OCI-LY7 (cell line): ENCODE measurements around the gene ID3. TPM values are rescaled to one million over a fixed set of nuclear protein-coding genes. Genes with fewer than 3 reads are reported as not detected.

Source experiments
- BruUV-seq: library from RNA; stranded (reverse); fragments of 400-500 nt; replicated peaks from 2 replicates; lab custom pipeline; 2021; lab: Mats Ljungman, UMichigan
- CTCF ChIA-PET: fragments of 300-600 bp; sonication (Branson Sonifier 250); formaldehyde crosslinking; loops from one replicate; lab custom pipeline; 2022; ENCODE audit warnings: antibody characterized with exemption; ENCODE audit not compliant: unreplicated experiment; lab: Charles Lee
- POLR2A ChIA-PET: fragments of 300-600 bp; sonication (Branson Sonifier 250); formaldehyde crosslinking; loops from one replicate; lab custom pipeline; 2022; ENCODE audit warnings: antibody characterized with exemption; lab: Charles Lee
- DNase-seq: peaks from one replicate; pipeline ENCODE4 v3.0.0-alpha.2; 2015; ENCODE audit warnings: low spot score
- H2AFZ ChIP-seq: fragments of 200-600 bp; sonication (generic), shearing (Covaris generic); 2 replicates; pipeline ENCODE4 v1.6.1; 2014; ENCODE audit warnings: mild to moderate bottlenecking, antibody characterized with exemption, low read length, moderate library complexity
- H3K27ac ChIP-seq: fragments of 200-600 bp; sonication (generic); 2 replicates; pipeline ENCODE4 v1.5.1; 2014; ENCODE audit warnings: mixed run types, low read depth, mild to moderate bottlenecking, moderate library complexity, low read length, inconsistent platforms; ENCODE audit not compliant: poor library complexity, severe bottlenecking
- H3K36me3 ChIP-seq: fragments of 200-600 bp; sonication (generic); 2 replicates; pipeline ENCODE4 v1.6.1; 2014; ENCODE audit warnings: mild to moderate bottlenecking, antibody characterized with exemption, low read length, moderate library complexity, mixed read lengths; ENCODE audit not compliant: insufficient read depth
- H3K4me1 ChIP-seq: fragments of 200-600 bp; sonication (generic); 2 replicates; pipeline ENCODE4 v1.5.1; 2014; ENCODE audit warnings: mild to moderate bottlenecking, low read length; ENCODE audit not compliant: insufficient read depth, poor library complexity, severe bottlenecking
- H3K4me2 ChIP-seq: fragments of 200-600 bp; sonication (generic); 2 replicates; pipeline ENCODE4 v1.6.1; 2014; ENCODE audit warnings: mild to moderate bottlenecking, low read length
- H3K4me3 ChIP-seq: fragments of 200-600 bp; sonication (generic); 2 replicates; pipeline ENCODE4 v1.5.1; 2014; ENCODE audit warnings: mild to moderate bottlenecking, low read depth, low read length; ENCODE audit not compliant: poor library complexity, severe bottlenecking
- H3K79me2 ChIP-seq: fragments of 200-600 bp; sonication (generic); 2 replicates; pipeline ENCODE4 v1.6.1; 2016; ENCODE audit warnings: low read depth, mild to moderate bottlenecking, low read length, moderate library complexity, mixed read lengths; ENCODE audit not compliant: insufficient read depth
- H3K9me2 ChIP-seq: fragments of 200-600 bp; sonication (generic); 2 replicates; pipeline ENCODE4 v1.6.1; 2016; ENCODE audit warnings: mild to moderate bottlenecking, low read length, mixed read lengths; ENCODE audit not compliant: insufficient read depth
- H3K9me3 ChIP-seq: fragments of 200-600 bp; sonication (generic); 2 replicates; pipeline ENCODE4 v1.6.1; 2014; ENCODE audit warnings: mild to moderate bottlenecking, mixed run types, low read length, mixed read lengths
- H4K20me1 ChIP-seq: fragments of 200-600 bp; sonication (generic); 2 replicates; pipeline ENCODE4 v1.6.1; 2014; ENCODE audit warnings: mild to moderate bottlenecking, antibody characterized with exemption, low read length, moderate library complexity, mixed read lengths; ENCODE audit not compliant: insufficient read depth
- CTCF ChIP-seq: fragments of 200-600 bp; sonication (generic); conservative IDR thresholded peaks from 2 replicates; pipeline ENCODE4 v1.5.1; 2014; ENCODE audit warnings: mild to moderate bottlenecking, antibody characterized with exemption, low read length, moderate library complexity, mixed read lengths
- EZH2phosphoT487 ChIP-seq: fragments of 200-600 bp; sonication (generic); IDR thresholded peaks from 2 replicates; pipeline ENCODE4 v1.6.1; 2018; ENCODE audit warnings: low read depth, borderline replicate concordance, mild to moderate bottlenecking, mixed run types, antibody characterized with exemption, low read length, moderate library complexity, mixed read lengths
- intact Hi-C: fragments of 100-400 bp; cut with micrococcal nuclease; formaldehyde crosslinking; loops from one replicate; pipeline ENCODE4 v1.10.0; 2022; ENCODE audit not compliant: unreplicated experiment
- total RNA-seq, 2 experiments: library from RNA; depleted of rRNA in 1 of 2; stranded (reverse); fragments of >200 nt in 1 of 2; shearing (Covaris generic) in 1 of 2; gene quantifications; 2 replicates each; pipeline ENCODE4 v1.2.3, GENCODE V29; 2014 to 2022

ID3 gene
- total RNA-seq, 2 experiments from 2014 or later = 629 to 1,658 TPM

- peak overlapping the region; percentile 94 for H3K4me3 ChIP-seq
- H3K27ac ChIP-seq = peak overlapping the region; percentile 97
- ChIA-PET POLR2A (interaction anchor here (0.6 to 12.1 kb wide), 24 partner anchors 8 to 92 kb away, joined by 3 to 259 read pairs (median 6); partner anchors contain the start of gene E2F2), CTCF (interaction anchor here (0.6 to 1.7 kb wide), 2 partner anchors 72 to 79 kb away, joined by 3 to 5 read pairs; no protein-coding TSS in a partner anchor)
- peaks cover 53% of the 10 kb centered on the region for H3K79me2 ChIP-seq
- peak overlapping the region; percentile 93 for H3K4me2 ChIP-seq
- DNase-seq = peak; percentile 85
- H3K36me3 ChIP-seq = peaks cover 28% of the 10 kb centered on the region
- H3K9me2 ChIP-seq = no peaks in the 10 kb centered on the region
- intact Hi-C loops = loop anchor here (1.0 to 2.0 kb wide), 2 partner anchors 35 to 79 kb away; no protein-coding TSS in a partner anchor
- H4K20me1 ChIP-seq = peaks cover 18% of the 10 kb centered on the region
- no TSS peak for BruUV-seq
- TF ChIP-seq EZH2phosphoT487 = no peak
- no peak for TF ChIP-seq CTCF
- no peak overlapping the region for H2AFZ ChIP-seq
- H3K9me3 ChIP-seq = no peaks in the 10 kb centered on the region
- peaks cover 68% of the 10 kb centered on the region for H3K4me1 ChIP-seq
Observed at GRCh38 chr1:23555986-23556634, 3.2 kb downstream of the ID3 start.

- ChIA-PET POLR2A (interaction anchor here (0.6 to 12.1 kb wide), 28 partner anchors 10 to 353 kb away, joined by 3 to 259 read pairs (median 4); partner anchors contain the start of gene E2F2), CTCF (interaction anchor here (0.6 to 1.7 kb wide), 5 partner anchors 11 to 80 kb away, joined by 3 to 5 read pairs (median 3); no protein-coding TSS in a partner anchor)
- Histone ChIP-seq H3K4me3 (peak overlapping the region; percentile 94), H3K36me3 (peaks cover 28% of the 10 kb centered on the region), H3K9me3 (no peaks in the 10 kb centered on the region), H3K79me2 (peaks cover 46% of the 10 kb centered on the region), H3K4me2 (peak overlapping the region; percentile 93), H4K20me1 (peaks cover 18% of the 10 kb centered on the region), H2AFZ (no peak overlapping the region), H3K4me1 (peaks cover 68% of the 10 kb centered on the region), H3K9me2 (no peaks in the 10 kb centered on the region), H3K27ac (peak overlapping the region; percentile 97)
- DNase-seq = peak; percentile 86
- intact Hi-C loops = loop anchor here (2.0 kb wide), 1 partner anchor 79 kb away; no protein-coding TSS in a partner anchor
- no peak for TF ChIP-seq EZH2phosphoT487
- TF ChIP-seq CTCF = no peak
- BruUV-seq = TSS peak; percentile 84
Observed at GRCh38 chr1:23555270-23555985, 3.9 kb downstream of the ID3 start.
